Fibroblast of lung (primary cell): ENCODE results near the gene NUDT8. TPM values are rescaled to one million over a fixed set of nuclear protein-coding genes. Genes with fewer than 3 reads are reported as not detected.

ENCODE experiments used
- DNase-seq, 2 donors: peaks; one replicate each; pipeline versions ENCODE4 v3.0.0 to v3.0.0-alpha.2; 2010; ENCODE audit warnings: low read depth in 2 of 2
- H2AFZ ChIP-seq: 2 replicates; pipeline ENCODE4 v1.5.1; 2012; ENCODE audit warnings: low read length, control low read depth, inconsistent platforms
- H3K27ac ChIP-seq: 2 replicates; pipeline ENCODE4 v1.5.1; 2011; ENCODE audit warnings: low read length, control low read depth; ENCODE audit not compliant: insufficient read depth
- H3K27me3 ChIP-seq: 2 replicates; pipeline ENCODE4 v1.5.1; 2011; ENCODE audit warnings: mild to moderate bottlenecking, low read length; ENCODE audit not compliant: control insufficient read depth, insufficient read depth
- H3K36me3 ChIP-seq: 2 replicates; pipeline ENCODE4 v1.5.1; 2011; ENCODE audit warnings: low read length; ENCODE audit not compliant: control insufficient read depth, insufficient read depth
- H3K4me1 ChIP-seq: 2 replicates; pipeline ENCODE4 v1.5.1; 2011; ENCODE audit warnings: low read length; ENCODE audit not compliant: control insufficient read depth, insufficient read depth; ENCODE audit errors: extremely low read depth
- H3K4me2 ChIP-seq: 2 replicates; pipeline ENCODE4 v1.5.1; 2011; ENCODE audit warnings: low read length, control low read depth; ENCODE audit not compliant: insufficient read depth; ENCODE audit errors: extremely low read depth
- H3K4me3 ChIP-seq, 4 experiments: fragments of 200-600 bp in 1 of 4; sonication (generic) in 1 of 4; replicated peaks in 1 of 4; 2 replicates each; pipeline ENCODE4 v1.5.1; 2011 to 2016; ENCODE audit warnings: low read length in 4 of 4, low read depth in 3 of 4, mild to moderate bottlenecking in 3 of 4, control low read depth in 2 of 4, inconsistent platforms in 1 of 4, mixed read lengths in 1 of 4; ENCODE audit not compliant: insufficient read depth in 1 of 4; ENCODE audit errors: control extremely low read depth in 1 of 4
- H3K79me2 ChIP-seq: 2 replicates; pipeline ENCODE4 v1.5.1; 2012; ENCODE audit warnings: mild to moderate bottlenecking, low read length, inconsistent platforms; ENCODE audit not compliant: control insufficient read depth, insufficient read depth
- H3K9ac ChIP-seq: 2 replicates; pipeline ENCODE4 v1.5.1; 2011; ENCODE audit warnings: mild to moderate bottlenecking, low read length, control low read depth; ENCODE audit not compliant: insufficient read depth
- H3K9me3 ChIP-seq: 2 replicates; pipeline ENCODE4 v1.5.1; 2012; ENCODE audit warnings: low read depth, low read length; ENCODE audit not compliant: control insufficient read depth, insufficient read depth
- H4K20me1 ChIP-seq: 2 replicates; pipeline ENCODE4 v1.5.1; 2011; ENCODE audit warnings: low read length; ENCODE audit not compliant: control insufficient read depth, insufficient read depth; ENCODE audit errors: extremely low read depth
- EZH2 ChIP-seq: IDR thresholded peaks from 2 replicates; pipeline ENCODE4 v1.5.1; 2012; ENCODE audit warnings: low read length, control low read depth, mild to moderate bottlenecking; ENCODE audit errors: missing control alignments
- polyA plus RNA-seq, 2 donors: library from polyadenylated mRNA; depleted of rRNA in 1 of 2; stranded (reverse) in 1 of 2; unstranded in 1 of 2; fragments of >200 nt; gene quantifications; 2 replicates each; pipeline ENCODE4 v1.2.1, GENCODE V29; 2011 to 2012; ENCODE audit warnings: missing spikeins in 1 of 2
- total RNA-seq: library from RNA; depleted of rRNA; stranded (reverse); fragments of >200 nt; gene quantifications from 2 replicates; pipeline ENCODE4 v1.2.1, GENCODE V29; 2014
- TF ChIP-seq, protein P1 (sequence below), 2 donors: IDR thresholded peaks in 1 of 2; conservative IDR thresholded peaks in 1 of 2; 1 replicate in 1 of 2; 2 replicates in 1 of 2; pipeline ENCODE4 v1.5.1; 2011 to 2012; ENCODE audit warnings: low read length in 2 of 2, control low read depth in 1 of 2, inconsistent platforms in 1 of 2, low read depth in 1 of 2, mild to moderate bottlenecking in 1 of 2

NUDT8 gene
- total and polyA plus RNA-seq, 2 donors (not counting 1 experiment from before 2014, with no cell fraction given) = 0.90 to 5.0 TPM

GRCh38 chr11:67596753-67597300 lies 32.9 kb downstream of the NUDT8 start:
- DNase-seq = no peak
- H3K4me2 ChIP-seq = no peak overlapping the region
- no peak overlapping the region for H3K9ac ChIP-seq
- H3K9me3 ChIP-seq = no peaks in the 10 kb centered on the region
- H2AFZ ChIP-seq = no peak overlapping the region
- no peaks in the 10 kb centered on the region for H3K27me3 ChIP-seq
- H3K4me1 ChIP-seq = no peaks in the 10 kb centered on the region
- no peak overlapping the region for H3K4me3 ChIP-seq
- H3K27ac ChIP-seq = no peak overlapping the region
- H4K20me1 ChIP-seq = no peaks in the 10 kb centered on the region
- TF ChIP-seq EZH2 = no peak
- TF ChIP-seq, protein P1, sequence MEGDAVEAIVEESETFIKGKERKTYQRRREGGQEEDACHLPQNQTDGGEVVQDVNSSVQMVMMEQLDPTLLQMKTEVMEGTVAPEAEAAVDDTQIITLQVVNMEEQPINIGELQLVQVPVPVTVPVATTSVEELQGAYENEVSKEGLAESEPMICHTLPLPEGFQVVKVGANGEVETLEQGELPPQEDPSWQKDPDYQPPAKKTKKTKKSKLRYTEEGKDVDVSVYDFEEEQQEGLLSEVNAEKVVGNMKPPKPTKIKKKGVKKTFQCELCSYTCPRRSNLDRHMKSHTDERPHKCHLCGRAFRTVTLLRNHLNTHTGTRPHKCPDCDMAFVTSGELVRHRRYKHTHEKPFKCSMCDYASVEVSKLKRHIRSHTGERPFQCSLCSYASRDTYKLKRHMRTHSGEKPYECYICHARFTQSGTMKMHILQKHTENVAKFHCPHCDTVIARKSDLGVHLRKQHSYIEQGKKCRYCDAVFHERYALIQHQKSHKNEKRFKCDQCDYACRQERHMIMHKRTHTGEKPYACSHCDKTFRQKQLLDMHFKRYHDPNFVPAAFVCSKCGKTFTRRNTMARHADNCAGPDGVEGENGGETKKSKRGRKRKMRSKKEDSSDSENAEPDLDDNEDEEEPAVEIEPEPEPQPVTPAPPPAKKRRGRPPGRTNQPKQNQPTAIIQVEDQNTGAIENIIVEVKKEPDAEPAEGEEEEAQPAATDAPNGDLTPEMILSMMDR (conservative IDR thresholded peaks at IDR 0.05 in 1 of 2, IDR thresholded peaks at IDR 0.05 in 1 of 2; ENCODE audit: low read depth in 1 of 2, low read length in 2 of 2) = no peak
- no peaks in the 10 kb centered on the region for H3K79me2 ChIP-seq
- H3K36me3 ChIP-seq = no peaks in the 10 kb centered on the region

GRCh38 chr11:67594480-67594879 lies 35.3 kb downstream of the NUDT8 start:
- Histone ChIP-seq H3K27me3 (no peaks in the 10 kb centered on the region), H3K27ac (no peak overlapping the region), H3K9ac (no peak overlapping the region), H3K4me2 (no peak overlapping the region), H3K36me3 (no peaks in the 10 kb centered on the region), H4K20me1 (no peaks in the 10 kb centered on the region), H3K9me3 (no peaks in the 10 kb centered on the region), H3K79me2 (no peaks in the 10 kb centered on the region), H3K4me1 (no peaks in the 10 kb centered on the region), H2AFZ (no peak overlapping the region), H3K4me3 (no peak overlapping the region)
- DNase-seq = no peak
- TF ChIP-seq, protein P1 (conservative IDR thresholded peaks at IDR 0.05 in 1 of 2, IDR thresholded peaks at IDR 0.05 in 1 of 2; ENCODE audit: low read depth in 1 of 2, low read length in 2 of 2) = no peak
- TF ChIP-seq EZH2 = no peak

- no peak for TF ChIP-seq EZH2
- TF ChIP-seq, protein P1 (conservative IDR thresholded peaks at IDR 0.05 in 1 of 2, IDR thresholded peaks at IDR 0.05 in 1 of 2; ENCODE audit: low read depth in 1 of 2, low read length in 2 of 2) = no peak
These were observed 36.2 kb downstream of the NUDT8 start for GRCh38 chr11:67593565-67593905.

More at GRCh38 chr11:67593565-67593905, 36.2 kb downstream of the NUDT8 start:
- H4K20me1 ChIP-seq = no peaks in the 10 kb centered on the region
- no peak overlapping the region for H3K4me2 ChIP-seq
- H2AFZ ChIP-seq = no peak overlapping the region
- no peak for DNase-seq
- H3K4me3 ChIP-seq = no peak overlapping the region
- no peaks in the 10 kb centered on the region for H3K9me3 ChIP-seq
- no peak overlapping the region for H3K9ac ChIP-seq
- no peaks in the 10 kb centered on the region for H3K27me3 ChIP-seq
- H3K79me2 ChIP-seq = no peaks in the 10 kb centered on the region
- H3K36me3 ChIP-seq = no peaks in the 10 kb centered on the region
- H3K4me1 ChIP-seq = no peaks in the 10 kb centered on the region
- H3K27ac ChIP-seq = no peak overlapping the region
